SU-DHL-6 (cell line): ENCODE results near the gene TMEM9.

Experiments used
- H2AFZ ChIP-seq: fragments of 200-600 bp; sonication (generic); 2 replicates; pipeline ENCODE4 v1.6.1; 2014; ENCODE audit warnings: low read depth, mild to moderate bottlenecking, moderate library complexity, mixed read lengths, antibody characterized with exemption, low read length; ENCODE audit not compliant: severe bottlenecking
- H3F3A ChIP-seq: fragments of 200-600 bp; shearing (Covaris generic); 2 replicates; pipeline ENCODE4 v1.6.0; 2016; ENCODE audit warnings: antibody characterized with exemption, mild to moderate bottlenecking; ENCODE audit not compliant: insufficient read depth
- H3K27ac ChIP-seq: fragments of 200-600 bp; sonication (generic); 2 replicates; pipeline ENCODE4 v1.5.1; 2016; ENCODE audit warnings: low read depth, mild to moderate bottlenecking, low read length, moderate library complexity, mixed read lengths
- H3K27me3 ChIP-seq: fragments of 200-600 bp; sonication (generic), shearing (Covaris generic); 2 replicates; pipeline ENCODE4 v1.6.0; 2014; ENCODE audit warnings: mild to moderate bottlenecking, low read length
- H3K36me3 ChIP-seq: fragments of 200-600 bp; sonication (generic); 2 replicates; pipeline ENCODE4 v1.6.1; 2014; ENCODE audit warnings: mild to moderate bottlenecking, low read length, mixed read lengths
- H3K4me2 ChIP-seq: fragments of 300-600, 200-600 bp; shearing (Covaris generic), sonication (generic); 2 replicates; pipeline ENCODE4 v1.6.0; 2014; ENCODE audit warnings: low read length, low read depth, mild to moderate bottlenecking; ENCODE audit not compliant: poor library complexity, severe bottlenecking
- H3K4me3 ChIP-seq: fragments of 200-600 bp; sonication (generic); 2 replicates; pipeline ENCODE4 v1.5.1; 2014; ENCODE audit warnings: antibody characterized with exemption, low read length, mild to moderate bottlenecking, mixed read lengths; ENCODE audit not compliant: insufficient read depth, poor library complexity, severe bottlenecking
- H3K79me2 ChIP-seq: fragments of 200-600 bp; sonication (generic); 2 replicates; pipeline ENCODE4 v1.6.1; 2014; ENCODE audit warnings: mild to moderate bottlenecking, low read length, moderate library complexity; ENCODE audit not compliant: insufficient read depth
- H3K9ac ChIP-seq: fragments of 200-600 bp; sonication (generic); 2 replicates; pipeline ENCODE4 v1.7.0; 2014; ENCODE audit warnings: mild to moderate bottlenecking, low read length
- H3K9me2 ChIP-seq: fragments of 200-600 bp; sonication (generic); replicated peaks from 2 replicates; pipeline ENCODE4 v1.6.1; 2014; ENCODE audit warnings: low read length; ENCODE audit not compliant: insufficient read depth
- H3K9me3 ChIP-seq: fragments of 200-600 bp; sonication (generic); 2 replicates; pipeline ENCODE4 v1.6.1; 2014; ENCODE audit warnings: low read length, mixed read lengths; ENCODE audit not compliant: insufficient read depth
- H4K20me1 ChIP-seq: fragments of 200-600 bp; sonication (generic); 2 replicates; pipeline ENCODE4 v1.6.1; 2014; ENCODE audit warnings: low read depth, mild to moderate bottlenecking, antibody characterized with exemption, low read length, moderate library complexity, mixed read lengths
- EZH2phosphoT487 ChIP-seq: fragments of 200-600 bp; sonication (generic), shearing (Covaris generic); conservative IDR thresholded peaks from 2 replicates; pipeline ENCODE4 v1.6.1; 2018; ENCODE audit warnings: mild to moderate bottlenecking, antibody characterized with exemption, low read length, moderate library complexity, mixed read lengths
- TF ChIP-seq, protein P1 (sequence below): fragments of 200-600 bp; sonication (generic); IDR thresholded peaks from one replicate; pipeline ENCODE4 v1.5.1; 2017; ENCODE audit warnings: antibody characterized with exemption, mild to moderate bottlenecking, low read length, moderate library complexity; ENCODE audit not compliant: insufficient read depth, poor library complexity, severe bottlenecking

TMEM9 gene

DNA sequence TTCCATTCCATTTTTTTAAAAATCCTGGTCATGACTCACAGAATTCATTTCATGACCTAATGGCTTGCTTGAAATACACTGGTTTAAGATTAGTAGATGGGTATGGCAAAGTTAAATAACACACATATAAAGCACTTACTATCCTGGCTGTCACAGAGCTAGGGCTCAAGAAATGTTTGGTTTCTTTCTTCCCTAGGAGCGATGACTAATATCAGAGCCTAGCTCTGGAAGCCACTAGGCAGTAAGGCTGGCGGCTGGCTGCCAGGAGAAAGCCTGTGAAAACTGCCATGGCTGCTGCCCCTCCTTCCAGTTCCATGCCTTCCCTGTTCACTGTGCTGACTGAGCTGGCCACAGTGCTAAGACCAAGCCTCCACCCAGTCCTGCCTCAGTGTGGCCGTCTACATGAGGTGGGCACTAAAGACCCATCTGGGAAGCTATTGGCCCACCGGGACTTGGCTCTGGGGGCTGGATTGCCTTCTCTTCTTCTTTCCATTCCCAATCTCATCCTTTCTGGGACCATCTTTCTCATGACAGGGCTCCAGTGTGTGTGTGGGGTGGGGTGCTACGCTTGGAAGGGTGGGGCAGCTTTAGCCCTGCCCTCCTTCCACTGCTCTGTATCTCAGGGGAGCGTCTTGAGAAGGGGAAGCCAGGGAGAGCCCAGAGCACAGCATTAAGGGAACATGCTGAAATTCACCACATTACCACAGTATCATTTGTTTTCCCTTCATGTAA is 16.5 kb downstream of the TMEM9 start:
- H3K9me3 ChIP-seq, result no peaks in the 10 kb centered on the region
- no peak overlapping the region for H2AFZ ChIP-seq
- H3K4me2 ChIP-seq, result no peak overlapping the region
- no peaks in the 10 kb centered on the region for H3F3A ChIP-seq
- no peaks in the 10 kb centered on the region for H4K20me1 ChIP-seq
- no peaks in the 10 kb centered on the region for H3K27me3 ChIP-seq
- H3K4me3 ChIP-seq, result no peak overlapping the region
- no peak overlapping the region for H3K27ac ChIP-seq
- H3K9ac ChIP-seq, result no peak overlapping the region
- no peaks in the 10 kb centered on the region for H3K36me3 ChIP-seq
- H3K9me2 ChIP-seq, result no peaks in the 10 kb centered on the region
- no peaks in the 10 kb centered on the region for H3K79me2 ChIP-seq
- TF ChIP-seq, protein P1, sequence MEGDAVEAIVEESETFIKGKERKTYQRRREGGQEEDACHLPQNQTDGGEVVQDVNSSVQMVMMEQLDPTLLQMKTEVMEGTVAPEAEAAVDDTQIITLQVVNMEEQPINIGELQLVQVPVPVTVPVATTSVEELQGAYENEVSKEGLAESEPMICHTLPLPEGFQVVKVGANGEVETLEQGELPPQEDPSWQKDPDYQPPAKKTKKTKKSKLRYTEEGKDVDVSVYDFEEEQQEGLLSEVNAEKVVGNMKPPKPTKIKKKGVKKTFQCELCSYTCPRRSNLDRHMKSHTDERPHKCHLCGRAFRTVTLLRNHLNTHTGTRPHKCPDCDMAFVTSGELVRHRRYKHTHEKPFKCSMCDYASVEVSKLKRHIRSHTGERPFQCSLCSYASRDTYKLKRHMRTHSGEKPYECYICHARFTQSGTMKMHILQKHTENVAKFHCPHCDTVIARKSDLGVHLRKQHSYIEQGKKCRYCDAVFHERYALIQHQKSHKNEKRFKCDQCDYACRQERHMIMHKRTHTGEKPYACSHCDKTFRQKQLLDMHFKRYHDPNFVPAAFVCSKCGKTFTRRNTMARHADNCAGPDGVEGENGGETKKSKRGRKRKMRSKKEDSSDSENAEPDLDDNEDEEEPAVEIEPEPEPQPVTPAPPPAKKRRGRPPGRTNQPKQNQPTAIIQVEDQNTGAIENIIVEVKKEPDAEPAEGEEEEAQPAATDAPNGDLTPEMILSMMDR, result no peak
- TF ChIP-seq EZH2phosphoT487, result no peak

GRCh38 chr1:201137024-201137392 is 17.3 kb downstream of the TMEM9 start:
- H4K20me1 ChIP-seq, result no peaks in the 10 kb centered on the region
- no peak overlapping the region for H3K4me2 ChIP-seq
- no peaks in the 10 kb centered on the region for H3K9me2 ChIP-seq
- no peaks in the 10 kb centered on the region for H3K79me2 ChIP-seq
- no peak overlapping the region for H3K27ac ChIP-seq
- H3K36me3 ChIP-seq, result no peaks in the 10 kb centered on the region
- no peak overlapping the region for H3K4me3 ChIP-seq
- TF ChIP-seq, protein P1, result no peak
- TF ChIP-seq EZH2phosphoT487, result no peak
- no peak overlapping the region for H3K9ac ChIP-seq
- H3K9me3 ChIP-seq, result no peaks in the 10 kb centered on the region
- no peak overlapping the region for H2AFZ ChIP-seq
- no peaks in the 10 kb centered on the region for H3F3A ChIP-seq
- H3K27me3 ChIP-seq, result no peaks in the 10 kb centered on the region

DNA sequence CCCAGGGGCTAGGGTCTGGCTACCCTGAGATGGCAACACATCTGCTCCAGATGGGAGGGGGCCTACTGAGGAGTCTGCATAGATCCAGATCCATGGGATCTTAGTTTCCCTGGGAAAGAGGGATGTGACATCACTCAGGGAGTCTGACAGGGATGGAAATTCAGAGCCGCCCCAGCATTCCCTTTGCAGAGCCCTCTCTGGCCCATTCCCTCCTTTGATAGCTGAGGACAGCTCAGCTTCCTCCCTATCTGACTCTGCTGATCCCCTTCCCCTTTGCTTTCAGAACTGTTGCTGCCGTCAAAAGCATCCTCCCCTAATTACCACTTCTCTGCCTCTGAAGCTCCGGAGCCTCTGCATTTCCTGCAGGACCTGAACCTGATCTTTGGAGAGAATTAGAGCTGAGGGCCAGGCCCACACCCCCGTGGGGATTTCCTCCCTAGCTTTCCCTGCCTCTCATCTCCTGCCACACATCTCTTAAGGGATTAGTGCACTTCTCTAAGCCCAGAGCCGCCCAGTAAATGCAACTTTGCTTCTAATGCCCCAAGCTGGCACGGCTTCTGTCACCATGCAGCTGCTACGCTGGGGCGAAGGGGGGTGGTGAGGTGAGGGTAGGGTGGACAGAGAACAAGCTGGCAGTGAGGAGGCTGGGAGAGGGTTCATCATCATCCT is 17.8 kb downstream of the TMEM9 start:
- Histone ChIP-seq H3K4me3 (no peak overlapping the region), H3K9ac (no peak overlapping the region), H3K27me3 (no peaks in the 10 kb centered on the region), H3K9me2 (no peaks in the 10 kb centered on the region), H3K36me3 (no peaks in the 10 kb centered on the region), H3K4me2 (no peak overlapping the region), H3K79me2 (no peaks in the 10 kb centered on the region), H2AFZ (no peak overlapping the region), H3K27ac (no peak overlapping the region), H3K9me3 (no peaks in the 10 kb centered on the region), H3F3A (no peaks in the 10 kb centered on the region), H4K20me1 (no peaks in the 10 kb centered on the region)
- no peak for TF ChIP-seq EZH2phosphoT487
- TF ChIP-seq, protein P1, result no peak
